ENCODE data around the gene EFCC1. TPM values are rescaled to one million over a fixed set of nuclear protein-coding genes. Genes with fewer than 3 reads are reported as not detected.

Gene EFCC1
- total and polyA plus RNA-seq, 2 donors: 4.3 to 5.7 TPM

- WGBS: 83% methylated on average over 11 of the region's 11 CpGs
- DNase-seq (ENCODE audit: extremely low spot score): no peak
- Histone ChIP-seq H3K36me3 (ENCODE audit: insufficient read depth) (no peaks in the 10 kb centered on the region), H3K4me3 (ENCODE audit: low read depth, low read length) (no peak overlapping the region), H3K27ac (ENCODE audit: low read depth) (no peak overlapping the region), H3K4me1 (ENCODE audit: insufficient read depth) (no peaks in the 10 kb centered on the region)
These were observed 34.5 kb downstream of the EFCC1 start for GRCh38 chr3:129035360-129036221.

GRCh38 chr3:129036222-129037092 is 35.4 kb downstream of the EFCC1 start:
- 75% methylated on average over 10 of the region's 10 CpGs for WGBS
- no peaks in the 10 kb centered on the region for H3K36me3 ChIP-seq (ENCODE audit: insufficient read depth)
- no peak overlapping the region for H3K4me3 ChIP-seq (ENCODE audit: low read depth, low read length)
- DNase-seq (ENCODE audit: extremely low spot score): no peak
- H3K4me1 ChIP-seq (ENCODE audit: insufficient read depth): no peaks in the 10 kb centered on the region
- H3K27ac ChIP-seq (ENCODE audit: low read depth): no peak overlapping the region

DNA sequence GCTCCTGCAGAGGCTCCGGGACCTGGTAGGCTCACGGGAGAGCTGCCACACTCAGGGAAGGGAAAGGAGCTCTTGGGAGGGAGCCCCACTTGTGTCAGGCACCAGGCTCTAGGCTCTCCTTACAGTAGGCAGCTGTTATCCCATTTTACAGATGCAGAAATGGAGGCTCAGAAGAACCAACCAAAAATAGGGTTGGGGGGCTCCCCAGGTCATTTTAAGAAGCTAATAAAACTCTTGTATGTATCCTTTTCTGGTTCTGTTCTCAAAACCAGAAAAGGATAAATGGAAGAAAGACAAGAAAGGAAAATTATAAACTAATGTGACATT is 36.0 kb downstream of the EFCC1 start:
- Histone ChIP-seq H3K4me1 (ENCODE audit: insufficient read depth) (no peaks in the 10 kb centered on the region), H3K27ac (ENCODE audit: low read depth) (no peak overlapping the region), H3K36me3 (ENCODE audit: insufficient read depth) (no peaks in the 10 kb centered on the region), H3K4me3 (ENCODE audit: low read depth, low read length) (no peak overlapping the region)
- no peak for DNase-seq (ENCODE audit: extremely low spot score)
- WGBS: 55% methylated on average over 2 of the region's 2 CpGs

DNA sequence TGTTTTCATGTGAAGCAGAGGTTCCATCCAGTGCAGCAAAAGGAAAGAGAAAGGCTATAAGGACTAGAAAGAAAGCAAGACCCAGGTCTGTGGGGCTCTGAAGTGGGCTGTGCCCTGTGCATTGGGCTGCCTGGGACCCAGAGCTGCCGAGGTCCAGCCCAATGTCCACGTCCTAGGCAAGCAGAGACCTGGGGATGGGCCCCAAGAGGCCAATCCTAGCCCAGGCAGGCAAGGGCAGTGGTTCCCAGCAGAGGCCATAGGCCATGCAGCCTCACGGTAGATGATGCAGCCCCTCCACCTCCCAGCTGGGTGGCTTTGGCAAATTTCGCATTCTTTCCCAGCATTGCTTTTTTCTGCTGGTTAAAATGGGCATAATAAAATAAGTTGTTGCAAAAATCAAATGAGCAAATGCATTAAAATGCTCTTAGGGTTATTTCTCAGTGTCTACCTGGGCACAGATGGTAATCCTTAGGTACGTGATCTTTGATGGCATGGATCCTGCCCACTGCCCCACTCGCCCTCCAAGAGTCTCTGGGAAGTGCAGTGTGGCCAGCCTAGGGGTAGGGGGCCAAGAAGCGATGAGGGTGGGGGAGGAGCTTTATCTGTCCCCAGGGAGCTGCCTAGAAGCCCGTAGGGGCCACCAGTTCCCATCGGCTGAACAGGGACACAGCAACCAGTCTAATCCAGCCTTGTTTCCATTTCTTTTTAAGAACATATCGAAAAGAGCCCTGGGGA is 37.2 kb downstream of the EFCC1 start:
- no peak for DNase-seq (ENCODE audit: extremely low spot score)
- Histone ChIP-seq H3K27ac (ENCODE audit: low read depth) (no peak overlapping the region), H3K4me1 (ENCODE audit: insufficient read depth) (no peaks in the 10 kb centered on the region), H3K4me3 (ENCODE audit: low read depth, low read length) (no peak overlapping the region), H3K36me3 (ENCODE audit: insufficient read depth) (no peaks in the 10 kb centered on the region)
- 82% methylated on average over 10 of the region's 10 CpGs for WGBS

GRCh38 chr3:129039271-129040038 is 38.4 kb downstream of the EFCC1 start:
- no peaks in the 10 kb centered on the region for H3K36me3 ChIP-seq (ENCODE audit: insufficient read depth)
- H3K27ac ChIP-seq (ENCODE audit: low read depth): no peak overlapping the region
- DNase-seq (ENCODE audit: extremely low spot score): no peak
- WGBS: 70% methylated on average over 14 of the region's 14 CpGs
- no peaks in the 10 kb centered on the region for H3K4me1 ChIP-seq (ENCODE audit: insufficient read depth)
- H3K4me3 ChIP-seq (ENCODE audit: low read depth, low read length): no peak overlapping the region

GRCh38 chr3:129040039-129040336 is 38.9 kb downstream of the EFCC1 start:
- Histone ChIP-seq H3K27ac (ENCODE audit: low read depth) (no peak overlapping the region), H3K4me1 (ENCODE audit: insufficient read depth) (no peaks in the 10 kb centered on the region), H3K36me3 (ENCODE audit: insufficient read depth) (no peaks in the 10 kb centered on the region), H3K4me3 (ENCODE audit: low read depth, low read length) (no peak overlapping the region)
- WGBS: 77% methylated on average over 3 of the region's 3 CpGs
- no peak for DNase-seq (ENCODE audit: extremely low spot score)

DNA sequence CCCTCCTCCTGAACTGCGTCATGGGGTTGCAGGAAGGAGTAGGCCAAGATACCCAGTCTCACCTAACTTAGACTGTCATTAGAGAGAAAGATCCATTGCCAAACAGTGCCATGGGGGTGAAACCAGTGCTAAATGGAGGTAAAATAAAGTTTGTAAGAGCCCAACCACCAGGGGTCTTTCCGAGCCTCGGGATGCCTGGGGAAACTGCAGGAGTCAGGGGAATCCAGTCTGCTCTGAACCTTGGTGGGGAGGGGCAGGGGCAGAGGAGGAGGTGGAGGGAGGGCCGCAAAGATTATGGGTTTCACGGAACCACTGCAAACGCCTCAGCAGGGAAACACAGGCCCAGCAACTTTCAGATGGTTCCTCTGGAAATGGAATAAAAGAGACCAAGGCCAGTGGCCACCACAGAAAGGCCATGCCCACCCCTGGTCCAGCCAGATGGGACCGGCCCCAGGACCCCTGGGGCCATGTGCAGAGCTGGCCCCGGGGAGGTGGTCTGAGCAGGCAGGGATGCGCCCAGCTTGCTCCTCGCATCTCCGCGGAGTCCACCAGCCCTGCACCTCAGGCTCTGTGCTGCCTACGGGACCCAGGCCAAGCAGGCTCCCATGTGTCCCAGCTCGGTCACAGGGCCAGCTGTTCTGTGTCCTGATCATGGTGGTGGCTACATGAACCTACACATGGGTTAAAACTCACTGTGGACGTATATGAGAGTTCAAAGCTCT is 39.6 kb downstream of the EFCC1 start:
- no peak overlapping the region for H3K4me3 ChIP-seq (ENCODE audit: low read depth, low read length)
- no peaks in the 10 kb centered on the region for H3K36me3 ChIP-seq (ENCODE audit: insufficient read depth)
- WGBS: 88% methylated on average over 15 of the region's 15 CpGs
- no peak overlapping the region for H3K27ac ChIP-seq (ENCODE audit: low read depth)
- no peak for DNase-seq (ENCODE audit: extremely low spot score)
- no peaks in the 10 kb centered on the region for H3K4me1 ChIP-seq (ENCODE audit: insufficient read depth)

GRCh38 chr3:129045675-129046036 is 44.6 kb downstream of the EFCC1 start:
- H3K4me3 ChIP-seq (ENCODE audit: low read depth, low read length): peak overlapping the region; percentile 24
- no peak for DNase-seq (ENCODE audit: extremely low spot score)
- no peaks in the 10 kb centered on the region for H3K4me1 ChIP-seq (ENCODE audit: insufficient read depth)
- no peaks in the 10 kb centered on the region for H3K36me3 ChIP-seq (ENCODE audit: insufficient read depth)
- 6% methylated on average over 43 of the region's 43 CpGs for WGBS
- H3K27ac ChIP-seq (ENCODE audit: low read depth): no peak overlapping the region

- WGBS: 29% methylated on average over 67 of the region's 67 CpGs
- DNase-seq (ENCODE audit: extremely low spot score): no peak
- Histone ChIP-seq H3K4me1 (ENCODE audit: insufficient read depth) (no peaks in the 10 kb centered on the region), H3K36me3 (ENCODE audit: insufficient read depth) (no peaks in the 10 kb centered on the region), H3K4me3 (ENCODE audit: low read depth, low read length) (peak overlapping the region; percentile 24), H3K27ac (ENCODE audit: low read depth) (no peak overlapping the region)
These were observed 45.1 kb downstream of the EFCC1 start for GRCh38 chr3:129046037-129046731.

- DNase-seq (ENCODE audit: extremely low spot score): no peak
- WGBS: 86% methylated on average over 46 of the region's 46 CpGs
- H3K36me3 ChIP-seq (ENCODE audit: insufficient read depth): no peaks in the 10 kb centered on the region
These were observed 45.8 kb downstream of the EFCC1 start for GRCh38 chr3:129046732-129047552.

GRCh38 chr3:129047553-129047839 is 46.4 kb downstream of the EFCC1 start:
- Histone ChIP-seq H3K4me1 (ENCODE audit: insufficient read depth) (no peaks in the 10 kb centered on the region), H3K27ac (ENCODE audit: low read depth) (no peak overlapping the region), H3K36me3 (ENCODE audit: insufficient read depth) (no peaks in the 10 kb centered on the region), H3K4me3 (ENCODE audit: low read depth, low read length) (no peak overlapping the region)
- DNase-seq (ENCODE audit: extremely low spot score): no peak
- WGBS: 95% methylated on average over 6 of the region's 6 CpGs

More at GRCh38 chr3:129046732-129047552, 45.8 kb downstream of the EFCC1 start:
- no peak overlapping the region for H3K27ac ChIP-seq (ENCODE audit: low read depth)
- H3K4me3 ChIP-seq (ENCODE audit: low read depth, low read length): no peak overlapping the region
- H3K4me1 ChIP-seq (ENCODE audit: insufficient read depth): no peaks in the 10 kb centered on the region
